LNCAP (cell line): ENCODE results near the gene PAQR8.

Experiments used
- TF ChIP-seq, protein P1 (sequence below): fragments of 450-650 bp; IDR thresholded peaks from 2 replicates; pipeline ENCODE4 v1.5.1; 2017; ENCODE audit warnings: mild to moderate bottlenecking

PAQR8 gene

DNA sequence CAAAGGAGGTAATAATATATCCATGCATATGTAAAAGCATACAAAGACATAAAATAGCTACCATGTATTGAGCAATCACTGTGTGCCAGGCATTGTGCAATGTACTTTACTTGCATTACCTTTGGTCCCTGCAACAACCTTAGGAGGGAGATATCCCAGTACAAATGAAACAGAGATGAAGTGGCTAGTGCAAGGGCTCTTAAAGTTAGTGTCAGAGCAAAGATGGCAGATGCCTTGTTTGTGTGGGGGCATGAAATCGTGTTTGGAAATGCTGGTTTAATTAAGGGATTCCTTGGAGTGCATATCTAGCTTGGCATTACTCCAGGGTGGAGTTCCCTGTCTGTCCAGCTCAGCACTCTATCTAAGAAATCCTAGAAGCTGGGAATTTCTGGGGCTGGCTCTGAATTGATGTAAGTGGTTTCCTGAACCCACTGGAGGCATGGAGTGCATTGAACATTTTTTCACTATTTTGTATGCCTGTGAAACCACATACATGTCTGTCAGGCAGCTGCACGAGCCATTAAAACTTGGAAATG, 9.8 kb downstream of the PAQR8 start:
- TF ChIP-seq, protein P1, sequence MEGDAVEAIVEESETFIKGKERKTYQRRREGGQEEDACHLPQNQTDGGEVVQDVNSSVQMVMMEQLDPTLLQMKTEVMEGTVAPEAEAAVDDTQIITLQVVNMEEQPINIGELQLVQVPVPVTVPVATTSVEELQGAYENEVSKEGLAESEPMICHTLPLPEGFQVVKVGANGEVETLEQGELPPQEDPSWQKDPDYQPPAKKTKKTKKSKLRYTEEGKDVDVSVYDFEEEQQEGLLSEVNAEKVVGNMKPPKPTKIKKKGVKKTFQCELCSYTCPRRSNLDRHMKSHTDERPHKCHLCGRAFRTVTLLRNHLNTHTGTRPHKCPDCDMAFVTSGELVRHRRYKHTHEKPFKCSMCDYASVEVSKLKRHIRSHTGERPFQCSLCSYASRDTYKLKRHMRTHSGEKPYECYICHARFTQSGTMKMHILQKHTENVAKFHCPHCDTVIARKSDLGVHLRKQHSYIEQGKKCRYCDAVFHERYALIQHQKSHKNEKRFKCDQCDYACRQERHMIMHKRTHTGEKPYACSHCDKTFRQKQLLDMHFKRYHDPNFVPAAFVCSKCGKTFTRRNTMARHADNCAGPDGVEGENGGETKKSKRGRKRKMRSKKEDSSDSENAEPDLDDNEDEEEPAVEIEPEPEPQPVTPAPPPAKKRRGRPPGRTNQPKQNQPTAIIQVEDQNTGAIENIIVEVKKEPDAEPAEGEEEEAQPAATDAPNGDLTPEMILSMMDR, result no peak

DNA sequence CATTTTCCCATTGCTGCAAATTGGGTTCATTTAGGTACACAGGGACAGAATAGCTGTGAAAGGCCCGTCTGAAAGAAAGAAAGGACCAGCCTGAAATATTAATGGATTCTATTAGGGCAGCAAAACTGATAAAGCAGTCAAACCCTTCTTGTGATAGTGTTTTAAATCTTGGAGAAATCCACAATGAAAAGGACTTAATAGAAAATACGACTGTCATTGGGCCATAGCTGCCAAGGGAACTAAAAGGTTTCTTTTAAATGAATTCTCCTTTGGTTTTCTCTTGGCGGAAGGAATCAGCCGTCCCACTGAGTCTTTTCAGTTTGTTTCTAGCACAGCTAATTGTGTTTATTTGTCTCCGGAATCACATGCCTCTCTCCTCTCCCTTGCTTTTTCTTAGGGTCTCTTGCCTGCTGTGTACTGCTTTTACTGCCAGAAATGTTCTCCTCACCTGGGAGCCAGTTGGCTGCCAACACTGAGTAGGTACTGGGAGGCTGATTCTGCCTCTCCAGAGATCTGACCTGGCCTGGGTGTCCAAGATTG, 11.3 kb downstream of the PAQR8 start:
- TF ChIP-seq, protein P1, result no peak

DNA sequence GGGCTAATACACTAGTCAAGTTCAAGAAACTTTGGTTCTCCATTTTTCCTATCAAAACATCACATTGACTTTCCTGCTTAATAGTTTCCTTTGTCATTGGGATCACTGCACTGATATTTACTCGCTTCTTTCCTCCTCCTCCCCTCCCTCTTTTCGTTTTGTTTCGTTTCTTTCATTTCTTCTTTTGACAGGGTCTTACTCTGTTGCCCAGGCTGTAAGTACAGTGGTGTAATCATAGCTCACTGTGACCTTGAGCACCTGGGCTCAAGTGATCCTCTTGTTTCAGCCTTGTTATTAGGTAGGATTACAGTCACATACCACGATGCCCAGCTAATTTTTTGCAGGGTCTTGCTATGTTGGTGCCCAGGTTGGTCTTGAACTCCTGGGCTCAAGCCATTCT, 12.3 kb downstream of the PAQR8 start:
- TF ChIP-seq, protein P1, result no peak

DNA sequence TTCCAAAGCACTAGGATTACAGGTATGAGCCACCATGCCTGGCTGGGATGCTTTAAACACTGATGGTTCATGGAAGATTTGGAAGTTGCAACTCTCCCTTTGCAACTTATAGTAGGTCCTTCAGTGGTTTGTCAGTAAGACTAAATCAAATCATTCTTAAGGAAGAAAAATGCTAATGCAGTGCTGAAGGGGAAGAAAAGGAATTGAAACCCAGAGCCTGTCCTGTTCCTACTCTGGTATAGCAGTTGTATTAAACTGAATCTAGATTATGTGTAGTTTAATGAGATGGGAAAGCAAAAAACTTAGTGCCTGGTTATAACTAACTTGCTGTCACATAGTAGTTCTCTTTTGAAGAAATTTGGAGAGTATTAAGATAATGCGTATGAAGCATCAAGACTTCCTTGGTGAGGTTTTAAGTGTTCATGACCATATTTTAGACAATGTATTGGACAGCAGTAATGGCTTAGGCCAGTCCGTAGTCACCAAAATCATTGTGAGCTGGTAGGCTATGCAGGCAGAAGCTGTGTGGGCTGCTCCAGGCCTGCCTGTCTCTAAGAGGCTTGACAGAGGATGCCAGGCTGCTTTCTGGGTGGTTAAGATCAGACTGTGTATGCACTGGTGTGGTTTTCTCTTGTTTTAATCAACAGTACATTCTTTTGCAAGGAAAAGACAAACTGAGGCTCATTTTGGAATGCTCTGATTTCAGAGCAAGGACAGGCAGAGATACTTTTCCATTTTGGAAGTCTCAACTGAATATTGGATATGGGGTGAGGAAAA, 14.0 kb downstream of the PAQR8 start:
- TF ChIP-seq, protein P1, result no peak

DNA sequence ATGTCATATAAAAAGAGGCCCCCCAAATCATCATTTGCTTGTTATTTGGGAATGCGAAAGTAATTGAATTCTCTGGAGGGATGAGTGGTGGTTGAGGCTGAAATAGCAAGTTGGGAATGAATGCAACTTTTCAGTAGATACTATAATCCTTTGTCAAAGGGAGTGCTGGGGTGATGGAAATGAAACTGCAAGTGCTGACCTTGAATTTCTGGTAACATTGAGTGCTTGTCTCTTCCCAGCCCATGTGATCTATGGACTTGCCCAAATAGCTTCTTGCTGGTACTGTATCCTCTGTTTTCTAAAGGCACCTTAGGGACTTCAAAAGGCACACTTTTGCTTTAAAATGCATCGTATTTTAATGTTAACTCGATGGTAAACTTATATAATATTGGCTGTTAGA, 14.8 kb downstream of the PAQR8 start:
- TF ChIP-seq, protein P1, result no peak

DNA sequence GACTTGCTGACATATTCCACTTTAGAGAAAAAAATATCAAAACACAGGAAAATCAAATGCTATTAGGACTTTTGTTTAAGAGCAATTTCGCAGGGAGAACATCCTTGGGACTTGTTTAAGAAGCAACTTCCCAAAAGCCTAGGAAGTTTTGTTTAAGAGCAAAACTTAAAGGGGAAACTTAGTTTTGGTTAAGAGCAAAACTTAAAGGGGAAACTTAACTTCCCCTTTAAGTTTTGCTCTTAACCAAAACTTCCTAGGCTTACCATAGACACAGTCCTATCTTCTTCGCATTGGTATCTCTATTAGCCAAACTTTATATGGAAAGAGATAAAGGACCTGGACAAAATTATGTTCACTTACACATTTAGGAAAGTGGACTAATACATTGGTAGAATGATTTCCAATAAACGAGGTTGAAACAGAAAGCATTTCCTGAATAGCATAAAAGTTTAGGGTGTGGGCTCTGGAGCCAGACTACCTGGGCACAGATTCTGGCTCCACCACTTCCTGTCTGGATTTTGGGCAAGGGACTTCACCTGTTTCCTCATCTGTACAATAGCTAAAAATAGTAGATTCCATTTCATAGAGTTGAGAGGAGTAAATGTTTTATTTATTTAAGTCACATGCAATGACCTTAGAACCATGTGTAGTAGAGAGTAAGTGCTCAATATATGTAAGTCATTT, 15.7 kb downstream of the PAQR8 start:
- TF ChIP-seq, protein P1, result no peak

DNA sequence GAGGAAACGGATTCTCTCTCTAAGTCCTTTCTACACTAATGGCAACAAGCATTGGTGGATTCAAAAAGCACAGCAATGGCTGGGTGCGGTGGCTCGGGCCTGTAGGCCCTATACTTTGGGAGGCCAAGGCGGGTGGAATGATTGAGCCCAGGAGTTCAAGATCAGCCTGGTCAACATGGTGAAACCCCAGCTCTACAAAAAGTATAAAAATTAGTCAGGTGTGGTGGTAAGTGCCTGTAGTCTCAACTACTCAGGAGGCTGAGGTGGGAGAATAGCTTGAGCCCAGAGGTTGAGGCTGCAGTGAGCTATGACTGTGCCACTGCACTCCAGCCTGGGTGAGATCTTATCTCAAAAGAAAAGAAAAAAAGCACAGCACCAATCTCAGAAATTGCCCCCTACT, 19.3 kb downstream of the PAQR8 start:
- TF ChIP-seq, protein P1, result no peak
